ENCODE measurements around the gene ZFP69B. TPM values are rescaled to one million over a fixed set of nuclear protein-coding genes. Genes with fewer than 3 reads are reported as not detected.
A peak's percentile ranks its signal among the peaks of the same experiment; 100 is the strongest.

ZFP69B gene
- total and polyA plus RNA-seq, 8 donors: 2.3 to 7.3 (median 6.1) TPM

GRCh38 chr1:40450495-40451237 is 390 bp downstream of the ZFP69B start:
- DNase-seq (peak in 2 of 4 donors; percentile 7 to 36), ATAC-seq (peak; percentile 39)
- TF ChIP-seq, protein P1, sequence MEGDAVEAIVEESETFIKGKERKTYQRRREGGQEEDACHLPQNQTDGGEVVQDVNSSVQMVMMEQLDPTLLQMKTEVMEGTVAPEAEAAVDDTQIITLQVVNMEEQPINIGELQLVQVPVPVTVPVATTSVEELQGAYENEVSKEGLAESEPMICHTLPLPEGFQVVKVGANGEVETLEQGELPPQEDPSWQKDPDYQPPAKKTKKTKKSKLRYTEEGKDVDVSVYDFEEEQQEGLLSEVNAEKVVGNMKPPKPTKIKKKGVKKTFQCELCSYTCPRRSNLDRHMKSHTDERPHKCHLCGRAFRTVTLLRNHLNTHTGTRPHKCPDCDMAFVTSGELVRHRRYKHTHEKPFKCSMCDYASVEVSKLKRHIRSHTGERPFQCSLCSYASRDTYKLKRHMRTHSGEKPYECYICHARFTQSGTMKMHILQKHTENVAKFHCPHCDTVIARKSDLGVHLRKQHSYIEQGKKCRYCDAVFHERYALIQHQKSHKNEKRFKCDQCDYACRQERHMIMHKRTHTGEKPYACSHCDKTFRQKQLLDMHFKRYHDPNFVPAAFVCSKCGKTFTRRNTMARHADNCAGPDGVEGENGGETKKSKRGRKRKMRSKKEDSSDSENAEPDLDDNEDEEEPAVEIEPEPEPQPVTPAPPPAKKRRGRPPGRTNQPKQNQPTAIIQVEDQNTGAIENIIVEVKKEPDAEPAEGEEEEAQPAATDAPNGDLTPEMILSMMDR (IDR thresholded peaks at IDR 0.05): no peak
- Histone ChIP-seq H3K27ac (peak overlapping the region; percentile 73 to 81), H3K4me3 (peak overlapping the region; percentile 63 to 69), H3K27me3 (no peaks in the 10 kb centered on the region), H3K36me3 (peaks cover 0 to 20% of the 10 kb centered on the region in 2 donors), H3K4me1 (peaks cover 0 to 10% of the 10 kb centered on the region in 2 donors), H3K9me3 (peaks cover 0 to 46% of the 10 kb centered on the region in 2 donors)
- intact Hi-C loops (cut with DNase I): no loop called here

GRCh38 chr1:40451238-40451585 is 936 bp downstream of the ZFP69B start:
- TF ChIP-seq, protein P1 (IDR thresholded peaks at IDR 0.05): no peak
- H3K9me3 ChIP-seq: peaks cover 0 to 46% of the 10 kb centered on the region in 2 donors
- DNase-seq (no peak), ATAC-seq (no peak)
- peaks cover 0 to 10% of the 10 kb centered on the region in 2 donors for H3K4me1 ChIP-seq
- H3K36me3 ChIP-seq: peaks cover 0 to 26% of the 10 kb centered on the region in 2 donors
- H3K27me3 ChIP-seq: no peaks in the 10 kb centered on the region
- peak overlapping the region in 1 of 2 donors; percentile 63 for H3K4me3 ChIP-seq
- intact Hi-C loops (cut with DNase I): no loop called here
- H3K27ac ChIP-seq: peak overlapping the region in 1 of 2 donors; percentile 73

GRCh38 chr1:40454873-40455272 is 4.6 kb downstream of the ZFP69B start:
- no peak overlapping the region for H3K4me3 ChIP-seq
- ATAC-seq (no peak), DNase-seq (no peak)
- TF ChIP-seq, protein P1 (IDR thresholded peaks at IDR 0.05): no peak
- no peaks in the 10 kb centered on the region for H3K27me3 ChIP-seq
- no peak overlapping the region for H3K27ac ChIP-seq
- peaks cover 0 to 58% of the 10 kb centered on the region in 2 donors for H3K36me3 ChIP-seq
- peaks cover 0 to 10% of the 10 kb centered on the region in 2 donors for H3K4me1 ChIP-seq
- intact Hi-C loops (cut with DNase I): no loop called here
- peaks cover 0 to 83% of the 10 kb centered on the region in 2 donors for H3K9me3 ChIP-seq

GRCh38 chr1:40462956-40463590 is 12.8 kb downstream of the ZFP69B start:
- ATAC-seq (no peak), DNase-seq (no peak)
- H3K4me1 ChIP-seq: no peaks in the 10 kb centered on the region
- TF ChIP-seq, protein P1 (IDR thresholded peaks at IDR 0.05): no peak
- no peak overlapping the region for H3K4me3 ChIP-seq
- H3K9me3 ChIP-seq: peaks cover 34 to 100% of the 10 kb centered on the region in 2 donors
- no peak overlapping the region for H3K27ac ChIP-seq
- intact Hi-C loops (cut with DNase I): no loop called here
- no peaks in the 10 kb centered on the region for H3K27me3 ChIP-seq
- H3K36me3 ChIP-seq: peaks cover 0 to 48% of the 10 kb centered on the region in 2 donors

GRCh38 chr1:40469327-40469726 is 19.1 kb downstream of the ZFP69B start:
- TF ChIP-seq, protein P1 (IDR thresholded peaks at IDR 0.05): no peak
- no peak for DNase-seq
- H3K4me1 ChIP-seq: no peaks in the 10 kb centered on the region
- H3K4me3 ChIP-seq: no peak overlapping the region
- no peak for ATAC-seq
- peaks cover 18 to 91% of the 10 kb centered on the region in 2 donors for H3K9me3 ChIP-seq
- no peaks in the 10 kb centered on the region for H3K27me3 ChIP-seq
- H3K36me3 ChIP-seq: peaks cover 0 to 3% of the 10 kb centered on the region in 2 donors
- no peak overlapping the region for H3K27ac ChIP-seq
- intact Hi-C loops (cut with DNase I): no loop called here

Data from left lung (tissue), 10 donors.